ENCODE measurements around the gene CCDC102B. TPM values are rescaled to one million over a fixed set of nuclear protein-coding genes. Genes with fewer than 3 reads are reported as not detected.
"Not testable (repeated sequence)": the region's sequence is repeated elsewhere in the genome, so short reads cannot be mapped to it uniquely, and the experiment has no call there.

Gene CCDC102B
- total RNA-seq, 2 experiments from 2014 or later = 2.1 to 2.4 TPM

GRCh38 chr18:68928762-68929675, 131.1 kb downstream of the CCDC102B start:
- DNase-seq = no peak
- Mint-ChIP-seq H3K27ac (no peak overlapping the region), H3K27me3 (no peaks in the 10 kb centered on the region), H3K36me3 (no peaks in the 10 kb centered on the region), H3K9me3 (no peaks in the 10 kb centered on the region), H3K4me3 (no peak overlapping the region), H3K4me1 (ENCODE audit: low read depth) (no peaks in the 10 kb centered on the region)
- intact Hi-C loops (cut with micrococcal nuclease) = no loop called here
- CTCF ChIA-PET = no interaction called here
- POLR2A ChIA-PET = no interaction called here

GRCh38 chr18:68935686-68936085, 137.8 kb downstream of the CCDC102B start:
- Mint-ChIP-seq H3K4me1 (ENCODE audit: low read depth) (no peaks in the 10 kb centered on the region), H3K4me3 (no peak overlapping the region), H3K27me3 (no peaks in the 10 kb centered on the region), H3K36me3 (no peaks in the 10 kb centered on the region), H3K9me3 (no peaks in the 10 kb centered on the region), H3K27ac (no peak overlapping the region)
- DNase-seq = no peak
- CTCF ChIA-PET = no interaction called here
- intact Hi-C loops (cut with micrococcal nuclease) = no loop called here
- POLR2A ChIA-PET = no interaction called here

- Mint-ChIP-seq H3K27ac (no peak overlapping the region), H3K4me3 (no peak overlapping the region), H3K36me3 (no peaks in the 10 kb centered on the region), H3K27me3 (no peaks in the 10 kb centered on the region), H3K4me1 (ENCODE audit: low read depth) (no peaks in the 10 kb centered on the region), H3K9me3 (no peaks in the 10 kb centered on the region)
- no peak for DNase-seq
- CTCF ChIA-PET = no interaction called here
- POLR2A ChIA-PET = no interaction called here
- intact Hi-C loops (cut with micrococcal nuclease) = no loop called here
These were observed 139.2 kb downstream of the CCDC102B start for GRCh38 chr18:68937029-68937599.

DNA sequence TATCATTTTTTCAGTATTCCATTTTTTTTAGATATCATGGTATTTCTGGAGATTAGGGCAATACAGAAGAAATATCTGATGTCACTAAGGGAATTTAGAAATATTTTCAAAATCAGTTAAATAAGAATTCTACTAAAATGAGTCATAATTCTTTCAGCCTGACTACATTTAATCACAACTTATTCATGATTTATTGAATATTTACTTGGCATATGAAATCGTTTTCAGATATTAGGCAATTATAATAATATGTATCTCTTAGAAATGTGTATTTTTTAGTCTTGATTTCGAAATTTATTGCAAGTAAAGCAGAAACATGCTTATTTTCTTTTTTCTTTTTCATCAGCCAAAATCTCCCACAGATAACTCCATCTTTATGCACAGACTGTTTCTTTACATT, 142.2 kb downstream of the CCDC102B start:
- H3K9me3 Mint-ChIP-seq = no peaks in the 10 kb centered on the region
- H3K4me3 Mint-ChIP-seq = no peak overlapping the region
- H3K4me1 Mint-ChIP-seq (ENCODE audit: low read depth) = no peaks in the 10 kb centered on the region
- intact Hi-C loops (cut with micrococcal nuclease) = no loop called here
- POLR2A ChIA-PET = no interaction called here
- CTCF ChIA-PET = no interaction called here
- no peaks in the 10 kb centered on the region for H3K27me3 Mint-ChIP-seq
- no peaks in the 10 kb centered on the region for H3K36me3 Mint-ChIP-seq
- H3K27ac Mint-ChIP-seq = no peak overlapping the region
- DNase-seq = no peak

DNA sequence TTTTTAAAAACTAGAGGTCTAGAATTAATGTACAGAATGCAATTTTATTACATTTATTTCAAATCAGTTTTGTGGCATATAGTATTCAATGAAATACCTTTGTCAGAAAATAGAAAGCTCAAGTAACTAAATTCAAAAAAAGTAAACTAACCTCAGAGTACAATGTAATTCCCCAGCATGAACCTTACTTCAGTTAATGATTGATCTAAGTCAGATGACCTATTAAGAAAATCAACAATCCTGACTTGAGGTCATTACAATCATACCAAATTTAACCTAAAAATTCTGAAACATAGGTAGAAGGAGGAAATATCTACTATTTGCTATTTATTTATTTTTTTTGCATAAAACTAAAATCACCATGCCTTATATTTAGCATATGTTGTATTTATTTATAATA, 142.9 kb downstream of the CCDC102B start:
- no peak overlapping the region for H3K27ac Mint-ChIP-seq
- CTCF ChIA-PET = no interaction called here
- no peaks in the 10 kb centered on the region for H3K9me3 Mint-ChIP-seq
- H3K27me3 Mint-ChIP-seq = no peaks in the 10 kb centered on the region
- H3K4me1 Mint-ChIP-seq (ENCODE audit: low read depth) = no peaks in the 10 kb centered on the region
- POLR2A ChIA-PET = no interaction called here
- no peak for DNase-seq
- H3K4me3 Mint-ChIP-seq = no peak overlapping the region
- H3K36me3 Mint-ChIP-seq = no peaks in the 10 kb centered on the region
- intact Hi-C loops (cut with micrococcal nuclease) = no loop called here

DNA sequence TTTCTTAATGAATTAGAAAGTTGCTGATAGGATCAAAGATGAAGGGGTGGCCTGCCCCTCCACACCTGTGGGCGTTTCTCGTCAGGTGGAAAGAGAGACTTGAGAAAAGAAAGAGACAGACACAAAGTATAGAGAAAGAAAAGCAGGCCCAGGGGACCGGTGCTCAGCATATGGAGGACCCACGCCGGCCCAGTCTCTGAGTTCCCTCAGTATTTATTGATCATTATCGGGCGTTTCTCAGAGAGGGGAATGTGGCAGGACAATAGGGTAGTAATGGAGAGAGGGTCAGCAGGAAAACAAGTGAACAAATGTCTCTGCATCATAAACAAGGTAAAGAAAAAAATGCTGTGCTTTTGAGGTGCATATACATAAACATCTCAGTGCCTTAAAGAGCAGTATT, 144.3 kb downstream of the CCDC102B start:
- H3K27me3 Mint-ChIP-seq = no peaks in the 10 kb centered on the region
- H3K4me3 Mint-ChIP-seq = no peak overlapping the region
- no peak for DNase-seq
- intact Hi-C loops (cut with micrococcal nuclease) = no loop called here
- no peak overlapping the region for H3K27ac Mint-ChIP-seq
- H3K9me3 Mint-ChIP-seq = no peaks in the 10 kb centered on the region
- H3K4me1 Mint-ChIP-seq (ENCODE audit: low read depth) = no peaks in the 10 kb centered on the region
- ChIA-PET POLR2A (no interaction called here), CTCF (interaction anchor here (0.6 kb wide), 1 partner anchor 1072 kb away, joined by 3 read pairs; no protein-coding TSS in a partner anchor)
- no peaks in the 10 kb centered on the region for H3K36me3 Mint-ChIP-seq

GRCh38 chr18:68943861-68944260, 146.0 kb downstream of the CCDC102B start:
- H3K27ac Mint-ChIP-seq; H3K9me3 Mint-ChIP-seq; H3K27me3 Mint-ChIP-seq; CTCF ChIA-PET; intact Hi-C loops (cut with micrococcal nuclease); H3K36me3 Mint-ChIP-seq; DNase-seq; H3K4me1 Mint-ChIP-seq (ENCODE audit: low read depth); H3K4me3 Mint-ChIP-seq; POLR2A ChIA-PET: not testable (repeated sequence)

DNA sequence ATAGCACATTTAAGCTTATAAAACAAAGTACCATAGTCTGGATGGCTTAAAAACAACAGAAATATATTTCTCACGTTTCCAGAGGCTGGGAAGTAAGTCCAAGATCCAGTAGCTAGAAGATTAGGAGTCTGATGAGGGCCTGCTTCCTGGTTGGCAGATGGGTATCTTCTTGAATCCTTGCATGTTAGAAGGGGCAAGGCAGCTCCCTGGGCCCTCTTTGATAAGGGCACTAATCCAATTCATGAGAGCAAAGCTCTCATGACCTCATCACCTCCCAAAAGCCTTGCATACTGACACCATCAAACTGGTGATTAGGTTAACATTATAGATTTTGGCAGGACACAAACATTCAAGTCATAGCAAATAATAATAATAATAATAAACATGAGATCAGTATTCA, 146.4 kb downstream of the CCDC102B start:
- ChIA-PET POLR2A (no interaction called here), CTCF (no interaction called here)
- Mint-ChIP-seq H3K4me3 (no peak overlapping the region), H3K9me3 (no peaks in the 10 kb centered on the region), H3K4me1 (ENCODE audit: low read depth) (no peaks in the 10 kb centered on the region), H3K27ac (no peak overlapping the region), H3K27me3 (no peaks in the 10 kb centered on the region), H3K36me3 (no peaks in the 10 kb centered on the region)
- DNase-seq = no peak
- intact Hi-C loops (cut with micrococcal nuclease) = no loop called here

GRCh38 chr18:68944826-68945225, 146.9 kb downstream of the CCDC102B start:
- no peak for DNase-seq
- Mint-ChIP-seq H3K27me3 (no peaks in the 10 kb centered on the region), H3K4me1 (ENCODE audit: low read depth) (no peaks in the 10 kb centered on the region), H3K27ac (no peak overlapping the region), H3K9me3 (no peaks in the 10 kb centered on the region), H3K4me3 (no peak overlapping the region), H3K36me3 (no peaks in the 10 kb centered on the region)
- CTCF ChIA-PET = no interaction called here
- intact Hi-C loops (cut with micrococcal nuclease) = no loop called here
- POLR2A ChIA-PET = no interaction called here

- DNase-seq = no peak
- H3K4me1 Mint-ChIP-seq (ENCODE audit: low read depth) = no peaks in the 10 kb centered on the region
- intact Hi-C loops (cut with micrococcal nuclease) = no loop called here
- no peak overlapping the region for H3K27ac Mint-ChIP-seq
- POLR2A ChIA-PET = no interaction called here
- H3K4me3 Mint-ChIP-seq = no peak overlapping the region
- CTCF ChIA-PET = no interaction called here
- peaks cover 3% of the 10 kb centered on the region for H3K9me3 Mint-ChIP-seq
- H3K27me3 Mint-ChIP-seq = no peaks in the 10 kb centered on the region
- H3K36me3 Mint-ChIP-seq = no peaks in the 10 kb centered on the region
These were observed 150.7 kb downstream of the CCDC102B start for GRCh38 chr18:68948622-68949021.

GRCh38 chr18:68954738-68955137, 156.9 kb downstream of the CCDC102B start:
- Mint-ChIP-seq H3K4me1 (ENCODE audit: low read depth) (no peaks in the 10 kb centered on the region), H3K9me3 (peaks cover 3% of the 10 kb centered on the region), H3K4me3 (no peak overlapping the region), H3K36me3 (no peaks in the 10 kb centered on the region), H3K27me3 (peaks cover 1% of the 10 kb centered on the region), H3K27ac (no peak overlapping the region)
- ChIA-PET CTCF (no interaction called here), POLR2A (no interaction called here)
- intact Hi-C loops (cut with micrococcal nuclease) = no loop called here
- DNase-seq = no peak

- Mint-ChIP-seq H3K27ac (no peak overlapping the region), H3K4me3 (no peak overlapping the region), H3K27me3 (peaks cover 1% of the 10 kb centered on the region), H3K4me1 (ENCODE audit: low read depth) (no peaks in the 10 kb centered on the region), H3K36me3 (no peaks in the 10 kb centered on the region), H3K9me3 (peaks cover 3% of the 10 kb centered on the region)
- intact Hi-C loops (cut with micrococcal nuclease) = no loop called here
- ChIA-PET POLR2A (no interaction called here), CTCF (no interaction called here)
- no peak for DNase-seq
These were observed 158.8 kb downstream of the CCDC102B start for GRCh38 chr18:68956650-68957049.

- ChIA-PET POLR2A (no interaction called here), CTCF (no interaction called here)
- H3K36me3 Mint-ChIP-seq = no peaks in the 10 kb centered on the region
- intact Hi-C loops (cut with micrococcal nuclease) = no loop called here
- H3K4me3 Mint-ChIP-seq = no peak overlapping the region
- peaks cover 1% of the 10 kb centered on the region for H3K27me3 Mint-ChIP-seq
- H3K9me3 Mint-ChIP-seq = no peaks in the 10 kb centered on the region
- no peaks in the 10 kb centered on the region for H3K4me1 Mint-ChIP-seq (ENCODE audit: low read depth)
- no peak overlapping the region for H3K27ac Mint-ChIP-seq
- DNase-seq = no peak
These were observed 162.5 kb downstream of the CCDC102B start for GRCh38 chr18:68960355-68960754.

All from activated CD4-positive, alpha-beta memory T cell treated with anti-CD3 and anti-CD28 coated beads for 36 hours (primary cell).